H9 (cell line): ENCODE results near the gene DARS1. TPM values are rescaled to one million over a fixed set of nuclear protein-coding genes. Genes with fewer than 3 reads are reported as not detected.

Source experiments
- DNase-seq: peaks from one replicate; pipeline ENCODE4 v3.0.0-alpha.2; 2017
- H2AFZ ChIP-seq: one replicate; pipeline ENCODE4 v1.6.1; 2013; ENCODE audit warnings: mild to moderate bottlenecking, low read length, control low read depth, moderate library complexity
- H2AK5ac ChIP-seq: 2 replicates; pipeline ENCODE4 v1.6.1; 2013; ENCODE audit warnings: low read length, control low read depth, mixed read lengths; ENCODE audit not compliant: insufficient read length
- H2BK120ac ChIP-seq: one replicate; pipeline ENCODE4 v1.6.1; 2013; ENCODE audit warnings: low read depth, mild to moderate bottlenecking, low read length, control low read depth, inconsistent platforms; ENCODE audit not compliant: poor library complexity, severe bottlenecking
- H2BK12ac ChIP-seq: 2 replicates; pipeline ENCODE4 v1.6.1; 2013; ENCODE audit warnings: low read length, control low read depth, mixed read lengths, low read depth; ENCODE audit not compliant: insufficient read length
- H2BK15ac ChIP-seq: 2 replicates; pipeline ENCODE4 v1.6.1; 2013; ENCODE audit warnings: low read depth, low read length, control low read depth
- H2BK20ac ChIP-seq: one replicate; pipeline ENCODE4 v1.6.1; 2013; ENCODE audit warnings: low read depth, mild to moderate bottlenecking, low read length, control low read depth, inconsistent platforms; ENCODE audit not compliant: poor library complexity, severe bottlenecking
- H2BK5ac ChIP-seq: 2 replicates; pipeline ENCODE4 v1.6.1; 2013; ENCODE audit warnings: low read length, control low read depth, mixed read lengths; ENCODE audit not compliant: insufficient read length
- H3K14ac ChIP-seq: 2 replicates; pipeline ENCODE4 v1.6.1; 2013; ENCODE audit warnings: low read length, control low read depth; ENCODE audit not compliant: insufficient read depth
- H3K18ac ChIP-seq: 2 replicates; pipeline ENCODE4 v1.6.1; 2013; ENCODE audit warnings: low read depth, mild to moderate bottlenecking, mixed read lengths, low read length, control low read depth; ENCODE audit not compliant: insufficient read length
- H3K23ac ChIP-seq: 2 replicates; pipeline ENCODE4 v1.6.1; 2013; ENCODE audit warnings: low read length, control low read depth, mixed read lengths, low read depth; ENCODE audit not compliant: insufficient read length
- H3K23me2 ChIP-seq: 2 replicates; pipeline ENCODE4 v1.6.1; 2013; ENCODE audit warnings: low read depth, mild to moderate bottlenecking, mixed read lengths, low read length, control low read depth; ENCODE audit not compliant: insufficient read length, poor library complexity, severe bottlenecking
- H3K27ac ChIP-seq: 2 replicates; pipeline ENCODE4 v1.5.1; 2013; ENCODE audit warnings: low read length, control low read depth, mixed read lengths, low read depth; ENCODE audit not compliant: insufficient read length
- H3K27me3 ChIP-seq: 2 replicates; pipeline ENCODE4 v1.6.1; 2013; ENCODE audit warnings: low read length, control low read depth, inconsistent platforms; ENCODE audit not compliant: insufficient read depth
- H3K4ac ChIP-seq: 2 replicates; pipeline ENCODE4 v1.6.1; 2013; ENCODE audit warnings: low read depth, mild to moderate bottlenecking, control low read depth, inconsistent platforms, low read length, moderate library complexity
- H3K4me1 ChIP-seq: 2 replicates; pipeline ENCODE4 v1.6.1; 2013; ENCODE audit warnings: low read length, control low read depth, inconsistent platforms; ENCODE audit not compliant: insufficient read depth
- H3K4me2 ChIP-seq: 2 replicates; pipeline ENCODE4 v1.6.1; 2013; ENCODE audit warnings: low read length, control low read depth, mixed read lengths; ENCODE audit not compliant: insufficient read length, insufficient read depth
- H3K56ac ChIP-seq: 2 replicates; pipeline ENCODE4 v1.6.1; 2013; ENCODE audit warnings: low read depth, mild to moderate bottlenecking, mixed read lengths, low read length, control low read depth; ENCODE audit not compliant: insufficient read length
- H3K79me1 ChIP-seq: 2 replicates; pipeline ENCODE4 v1.6.1; 2013; ENCODE audit warnings: low read depth, mild to moderate bottlenecking, moderate library complexity, low read length, control low read depth, inconsistent platforms; ENCODE audit not compliant: insufficient read depth, poor library complexity, severe bottlenecking
- H3K79me2 ChIP-seq: 2 replicates; pipeline ENCODE4 v1.6.1; 2013; ENCODE audit warnings: low read length, control low read depth, inconsistent platforms; ENCODE audit not compliant: insufficient read depth
- H3K9ac ChIP-seq: 2 replicates; pipeline ENCODE4 v1.6.1; 2013; ENCODE audit warnings: low read length, control low read depth, mixed read lengths; ENCODE audit not compliant: insufficient read length; ENCODE audit errors: extremely low read depth
- H3K9me3 ChIP-seq: one replicate; pipeline ENCODE4 v1.6.1; 2013; ENCODE audit warnings: low read depth, low read length, inconsistent platforms; ENCODE audit not compliant: control insufficient read depth
- H3T11ph ChIP-seq: one replicate; pipeline ENCODE4 v1.6.1; 2013; ENCODE audit warnings: mild to moderate bottlenecking, low read length, control low read depth, inconsistent platforms
- H4K20me1 ChIP-seq: one replicate; pipeline ENCODE4 v1.6.1; 2013; ENCODE audit not compliant: control insufficient read depth, insufficient read length, insufficient read depth
- H4K5ac ChIP-seq: 2 replicates; pipeline ENCODE4 v1.6.1; 2013; ENCODE audit warnings: low read depth, mild to moderate bottlenecking, mixed read lengths, low read length, control low read depth; ENCODE audit not compliant: insufficient read length
- H4K8ac ChIP-seq: replicated peaks from 2 replicates; pipeline ENCODE4 v1.6.1; 2013; ENCODE audit warnings: low read length, control low read depth, mixed read lengths, low read depth; ENCODE audit not compliant: insufficient read length
- H4K91ac ChIP-seq: 2 replicates; pipeline ENCODE4 v1.6.1; 2013; ENCODE audit warnings: low read depth, mild to moderate bottlenecking, moderate library complexity, mixed read lengths, low read length, control low read depth; ENCODE audit not compliant: insufficient read length
- H3K27ac Mint-ChIP-seq, 3 experiments: 2 replicates in 2 of 3; 3 replicates in 1 of 3; pipeline ENCODE4 v1.8.0; 2020 to 2021; ENCODE audit warnings: mixed read lengths in 3 of 3, mild to moderate bottlenecking in 1 of 3, moderate library complexity in 1 of 3
- H3K27me3 Mint-ChIP-seq: 2 replicates; pipeline ENCODE4 v1.8.0; 2021; ENCODE audit warnings: low read depth, mild to moderate bottlenecking, moderate library complexity, mixed read lengths
- H3K36me3 Mint-ChIP-seq, 3 experiments: 2 replicates in 2 of 3; 3 replicates in 1 of 3; pipeline ENCODE4 v1.8.0; 2020 to 2021; ENCODE audit warnings: low read depth in 3 of 3, mixed read lengths in 3 of 3; ENCODE audit not compliant: insufficient read depth in 1 of 3
- H3K4me1 Mint-ChIP-seq, 2 experiments: 2 replicates each; pipeline ENCODE4 v1.8.0; 2020; ENCODE audit warnings: mixed read lengths in 2 of 2
- H3K4me3 Mint-ChIP-seq, 2 experiments: 2 replicates in 1 of 2; 3 replicates in 1 of 2; pipeline ENCODE4 v1.8.0; 2020 to 2021; ENCODE audit warnings: mild to moderate bottlenecking in 2 of 2, mixed read lengths in 2 of 2, moderate library complexity in 1 of 2
- H3K9me3 Mint-ChIP-seq, 2 experiments: 2 replicates in 1 of 2; 3 replicates in 1 of 2; pipeline ENCODE4 v1.8.0; 2020; ENCODE audit warnings: mild to moderate bottlenecking in 2 of 2, mixed read lengths in 2 of 2, moderate library complexity in 1 of 2
- WGBS: extraction: QIAGEN DNeasy Blood & Tissue Kit; methylation state at CpG from one replicate; pipeline ENCODE4 v1.1.7; 2013; ENCODE audit warnings: missing lambda C conversion rate, low lambda C conversion rate, mixed read lengths; ENCODE audit not compliant: insufficient read length; ENCODE audit errors: extremely low coverage; 5-methylcytosine and 5-hydroxymethylcytosine counted together
- total RNA-seq: library from RNA; stranded (reverse); gene quantifications from 2 replicates; pipeline ENCODE4 v1.2.1, GENCODE V29; 2021
- TF ChIP-seq, protein P1 (sequence below): fragments of 200-600 bp; sonication (generic); conservative IDR thresholded peaks from 3 replicates; pipeline ENCODE4 v1.8.0; 2021; ENCODE audit warnings: antibody characterized with exemption, mild to moderate bottlenecking

DARS1 gene
- total RNA-seq, 1 experiment from 2014 or later = 117 TPM

GRCh38 chr2:136016427-136016826, 31.0 kb upstream of the DARS1 start:
- no peak overlapping the region for H4K8ac ChIP-seq
- Mint-ChIP-seq H3K27me3 (no peaks in the 10 kb centered on the region), H3K9me3 (no peaks in the 10 kb centered on the region), H3K27ac (no peak overlapping the region; a peak in 1 of 7 replicates), H3K4me1 (peaks cover 16 to 18% of the 10 kb centered on the region in 2 experiments), H3K36me3 (no peaks in the 10 kb centered on the region), H3K4me3 (no peak overlapping the region)
- H3K79me1 ChIP-seq = no peaks in the 10 kb centered on the region
- H3K9ac ChIP-seq = no peak overlapping the region
- no peak overlapping the region for H2BK5ac ChIP-seq
- no peak overlapping the region for H2AFZ ChIP-seq
- no peak overlapping the region for H3T11ph ChIP-seq
- no peak overlapping the region for H3K18ac ChIP-seq
- no peaks in the 10 kb centered on the region for H3K9me3 ChIP-seq
- no peak overlapping the region for H2BK20ac ChIP-seq
- H2BK15ac ChIP-seq = no peak overlapping the region
- no peak overlapping the region for H3K56ac ChIP-seq
- H3K14ac ChIP-seq = no peak overlapping the region
- H2AK5ac ChIP-seq = no peak overlapping the region
- no peaks in the 10 kb centered on the region; the same call in 1 of the 2 replicates for H3K27me3 ChIP-seq
- no peak for DNase-seq
- no peak overlapping the region for H3K23ac ChIP-seq
- TF ChIP-seq, protein P1, sequence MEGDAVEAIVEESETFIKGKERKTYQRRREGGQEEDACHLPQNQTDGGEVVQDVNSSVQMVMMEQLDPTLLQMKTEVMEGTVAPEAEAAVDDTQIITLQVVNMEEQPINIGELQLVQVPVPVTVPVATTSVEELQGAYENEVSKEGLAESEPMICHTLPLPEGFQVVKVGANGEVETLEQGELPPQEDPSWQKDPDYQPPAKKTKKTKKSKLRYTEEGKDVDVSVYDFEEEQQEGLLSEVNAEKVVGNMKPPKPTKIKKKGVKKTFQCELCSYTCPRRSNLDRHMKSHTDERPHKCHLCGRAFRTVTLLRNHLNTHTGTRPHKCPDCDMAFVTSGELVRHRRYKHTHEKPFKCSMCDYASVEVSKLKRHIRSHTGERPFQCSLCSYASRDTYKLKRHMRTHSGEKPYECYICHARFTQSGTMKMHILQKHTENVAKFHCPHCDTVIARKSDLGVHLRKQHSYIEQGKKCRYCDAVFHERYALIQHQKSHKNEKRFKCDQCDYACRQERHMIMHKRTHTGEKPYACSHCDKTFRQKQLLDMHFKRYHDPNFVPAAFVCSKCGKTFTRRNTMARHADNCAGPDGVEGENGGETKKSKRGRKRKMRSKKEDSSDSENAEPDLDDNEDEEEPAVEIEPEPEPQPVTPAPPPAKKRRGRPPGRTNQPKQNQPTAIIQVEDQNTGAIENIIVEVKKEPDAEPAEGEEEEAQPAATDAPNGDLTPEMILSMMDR = no peak
- no peak overlapping the region for H3K4me2 ChIP-seq
- no peaks in the 10 kb centered on the region for H3K23me2 ChIP-seq
- no CpG with 5 or more reads among the region's 2 CpGs for whole genome bisulfite sequencing
- no peak overlapping the region for H4K5ac ChIP-seq
- peaks cover 4% of the 10 kb centered on the region; the same call in 1 of the 2 replicates for H3K4me1 ChIP-seq
- H2BK12ac ChIP-seq = no peak overlapping the region
- no peak overlapping the region for H3K27ac ChIP-seq
- H2BK120ac ChIP-seq = no peak overlapping the region
- no peak overlapping the region for H3K4ac ChIP-seq
- H3K79me2 ChIP-seq = no peaks in the 10 kb centered on the region
- no peak overlapping the region for H4K91ac ChIP-seq
- no peaks in the 10 kb centered on the region for H4K20me1 ChIP-seq
